Measurements from ENCODE around the gene LAD1.

LAD1 gene

DNA sequence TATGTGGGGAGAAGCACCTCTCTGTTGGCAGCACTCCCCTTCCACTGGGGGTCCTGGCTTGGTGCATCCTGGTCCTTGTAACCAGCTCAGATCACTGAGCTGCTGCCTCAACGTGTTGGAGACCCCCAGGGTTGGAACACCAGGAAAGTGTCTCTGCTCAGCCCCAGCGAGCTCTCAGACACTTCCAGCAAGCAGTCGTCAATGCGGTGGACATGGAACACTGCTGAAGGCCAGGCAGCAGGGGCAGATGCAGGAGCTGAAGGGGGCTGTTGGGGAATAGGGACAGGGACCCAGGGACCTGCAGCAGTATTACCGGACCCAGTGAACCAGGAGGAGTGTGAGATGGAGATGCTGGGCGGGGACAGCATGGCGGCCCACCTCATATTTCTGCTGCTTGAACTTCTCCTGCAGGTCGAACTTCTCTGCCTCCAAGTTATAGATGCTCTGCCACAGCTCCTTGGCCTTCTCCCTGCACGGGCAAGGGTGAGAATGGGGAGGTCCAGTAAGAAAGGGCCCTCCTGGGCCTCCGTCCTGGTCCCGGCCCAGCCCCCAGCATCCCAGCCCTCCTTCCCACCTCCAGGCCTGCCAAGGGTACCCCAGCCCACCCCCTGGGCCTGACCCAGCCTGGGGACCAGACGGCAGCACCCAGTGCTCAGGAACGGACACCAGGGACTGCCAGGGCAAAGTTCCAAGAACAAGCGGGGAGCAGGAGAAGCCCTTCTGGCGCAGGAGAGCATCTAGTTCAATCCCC lies 38.0 kb downstream of the LAD1 start:
- H3K9me3 ChIP-seq (ENCODE audit: control insufficient read depth in 1 of 2, low read length in 2 of 2) = no peaks in the 10 kb centered on the region
- no peak overlapping the region for H3K27ac ChIP-seq (ENCODE audit: low read length)
- no peaks in the 10 kb centered on the region for H3K4me1 ChIP-seq (ENCODE audit: control insufficient read depth in 1 of 2, insufficient read depth in 2 of 2, low read length in 2 of 2)
- H3K27me3 ChIP-seq (ENCODE audit: low read depth, low read length) = no peaks in the 10 kb centered on the region
- no peak overlapping the region for H3K4me3 ChIP-seq (ENCODE audit: low read depth in 1 of 2, low read length in 2 of 2)
- H3K36me3 ChIP-seq (ENCODE audit: control insufficient read depth in 1 of 2, insufficient read depth in 2 of 2, low read length in 2 of 2) = no peaks in the 10 kb centered on the region

DNA sequence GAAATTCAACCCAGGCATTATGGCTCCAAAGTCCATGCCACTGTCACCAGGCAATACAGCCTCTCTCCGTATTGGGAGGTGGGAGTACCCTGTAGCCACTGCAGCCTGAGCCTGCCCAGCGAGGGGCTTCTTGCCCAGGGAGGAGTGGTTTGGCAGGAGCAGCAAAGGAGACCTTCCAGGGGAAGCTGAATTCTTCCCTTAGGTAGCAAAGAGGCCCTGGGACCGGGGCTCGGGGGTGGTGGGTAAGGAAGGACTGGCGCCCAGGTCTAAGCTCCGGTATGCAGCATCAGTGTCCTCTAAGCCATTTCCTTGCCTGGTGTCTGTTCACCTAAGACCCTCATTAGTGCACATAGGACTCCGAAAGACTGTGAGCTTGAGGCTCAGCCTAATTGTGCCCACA lies 38.6 kb downstream of the LAD1 start:
- H3K9me3 ChIP-seq (ENCODE audit: control insufficient read depth in 1 of 2, low read length in 2 of 2) = no peaks in the 10 kb centered on the region
- H3K4me3 ChIP-seq (ENCODE audit: low read depth in 1 of 2, low read length in 2 of 2) = no peak overlapping the region
- H3K27me3 ChIP-seq (ENCODE audit: low read depth, low read length) = no peaks in the 10 kb centered on the region
- no peaks in the 10 kb centered on the region for H3K4me1 ChIP-seq (ENCODE audit: control insufficient read depth in 1 of 2, insufficient read depth in 2 of 2, low read length in 2 of 2)
- no peaks in the 10 kb centered on the region for H3K36me3 ChIP-seq (ENCODE audit: control insufficient read depth in 1 of 2, insufficient read depth in 2 of 2, low read length in 2 of 2)
- no peak overlapping the region for H3K27ac ChIP-seq (ENCODE audit: low read length)

DNA sequence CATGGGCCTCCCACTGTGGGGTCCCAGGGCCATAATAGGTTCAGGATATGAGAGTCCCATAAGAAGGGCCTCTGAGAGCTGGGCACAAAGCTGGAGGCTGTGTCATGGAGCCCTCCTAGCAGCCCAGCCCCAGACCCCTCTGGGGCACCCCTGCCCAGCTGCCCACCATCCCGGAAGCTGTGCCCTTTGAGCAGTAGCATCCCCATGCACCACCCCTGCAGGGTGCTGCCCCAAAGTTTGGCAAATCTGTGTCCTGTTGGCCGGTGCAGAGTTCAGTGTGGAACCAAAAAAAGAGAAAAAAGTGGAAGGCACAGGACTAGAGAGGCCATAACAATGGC lies 39.3 kb downstream of the LAD1 start:
- H3K27ac ChIP-seq (ENCODE audit: low read length) = no peak overlapping the region
- no peaks in the 10 kb centered on the region for H3K27me3 ChIP-seq (ENCODE audit: low read depth, low read length)
- no peaks in the 10 kb centered on the region for H3K9me3 ChIP-seq (ENCODE audit: control insufficient read depth in 1 of 2, low read length in 2 of 2)
- no peaks in the 10 kb centered on the region for H3K36me3 ChIP-seq (ENCODE audit: control insufficient read depth in 1 of 2, insufficient read depth in 2 of 2, low read length in 2 of 2)
- no peak overlapping the region for H3K4me3 ChIP-seq (ENCODE audit: low read depth in 1 of 2, low read length in 2 of 2)
- H3K4me1 ChIP-seq (ENCODE audit: control insufficient read depth in 1 of 2, insufficient read depth in 2 of 2, low read length in 2 of 2) = no peaks in the 10 kb centered on the region

DNA sequence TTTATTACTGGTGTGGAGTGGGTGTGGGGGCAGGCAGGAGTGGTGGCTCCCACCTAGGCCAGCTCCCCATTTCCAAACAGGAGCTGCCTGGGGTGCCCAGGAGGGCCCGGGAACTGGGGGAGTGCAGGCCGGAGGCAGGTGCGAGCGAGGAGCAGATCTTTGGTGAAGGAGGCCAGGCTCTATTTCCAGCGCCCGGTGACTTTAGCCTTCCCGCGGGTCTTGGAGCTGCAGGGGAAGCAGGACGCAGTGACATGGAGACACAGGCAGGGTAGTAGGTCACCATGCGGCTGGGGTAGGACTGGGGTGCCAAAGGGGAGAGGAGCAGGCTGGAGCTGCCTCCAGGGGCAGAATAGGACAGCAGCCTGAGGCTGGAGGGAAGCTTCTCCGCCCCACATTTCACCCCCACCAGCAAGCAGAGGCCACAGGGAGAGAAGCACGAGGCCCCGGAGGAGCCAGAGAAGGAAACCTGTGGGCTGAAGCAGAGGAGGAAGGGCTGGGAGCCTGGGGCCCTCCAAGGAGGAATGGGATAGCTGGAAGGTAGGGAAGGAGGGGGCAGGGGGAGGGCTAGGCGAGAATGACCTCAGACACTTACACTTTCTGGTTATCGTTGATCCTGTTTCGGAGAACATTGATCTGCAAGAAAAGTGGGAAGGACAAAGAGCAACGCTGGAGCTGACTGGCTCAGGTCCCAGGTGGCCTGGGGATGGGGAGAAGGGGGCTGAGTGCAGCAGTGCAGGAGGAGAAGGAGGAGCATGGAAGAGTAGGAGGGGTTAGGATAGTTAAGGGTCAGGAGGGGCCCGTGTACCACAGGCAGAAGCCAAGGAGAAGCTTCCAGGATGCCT lies 39.9 kb downstream of the LAD1 start:
- Histone ChIP-seq H3K4me1 (ENCODE audit: control insufficient read depth in 1 of 2, insufficient read depth in 2 of 2, low read length in 2 of 2) (no peaks in the 10 kb centered on the region), H3K36me3 (ENCODE audit: control insufficient read depth in 1 of 2, insufficient read depth in 2 of 2, low read length in 2 of 2) (no peaks in the 10 kb centered on the region), H3K4me3 (ENCODE audit: low read depth in 1 of 2, low read length in 2 of 2) (no peak overlapping the region), H3K9me3 (ENCODE audit: control insufficient read depth in 1 of 2, low read length in 2 of 2) (no peaks in the 10 kb centered on the region), H3K27me3 (ENCODE audit: low read depth, low read length) (no peaks in the 10 kb centered on the region), H3K27ac (ENCODE audit: low read length) (no peak overlapping the region)

DNA sequence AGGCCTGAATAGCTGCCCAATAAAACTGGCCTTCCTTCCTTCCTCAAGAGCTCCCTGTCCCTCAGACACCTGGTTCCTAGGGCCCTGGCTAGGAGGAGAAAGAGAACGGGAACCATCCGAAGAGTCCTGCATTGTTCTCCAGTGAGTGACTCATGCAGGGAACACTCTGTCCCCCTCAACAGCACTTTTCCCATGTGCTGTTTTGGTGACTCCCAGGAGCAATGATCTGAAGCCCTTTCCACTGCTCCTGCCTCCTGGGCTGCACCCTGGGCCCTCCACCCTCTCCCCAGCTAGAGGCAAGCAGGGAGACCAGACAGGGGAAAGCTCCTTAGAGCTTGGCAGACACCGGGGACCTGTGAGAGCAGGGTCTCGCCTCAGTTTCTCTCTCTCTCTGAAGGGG lies 40.5 kb downstream of the LAD1 start:
- Histone ChIP-seq H3K27ac (ENCODE audit: low read length) (no peak overlapping the region), H3K36me3 (ENCODE audit: control insufficient read depth in 1 of 2, insufficient read depth in 2 of 2, low read length in 2 of 2) (no peaks in the 10 kb centered on the region), H3K4me1 (ENCODE audit: control insufficient read depth in 1 of 2, insufficient read depth in 2 of 2, low read length in 2 of 2) (no peaks in the 10 kb centered on the region), H3K9me3 (ENCODE audit: control insufficient read depth in 1 of 2, low read length in 2 of 2) (no peaks in the 10 kb centered on the region), H3K27me3 (ENCODE audit: low read depth, low read length) (no peaks in the 10 kb centered on the region), H3K4me3 (ENCODE audit: low read depth in 1 of 2, low read length in 2 of 2) (no peak overlapping the region)

DNA sequence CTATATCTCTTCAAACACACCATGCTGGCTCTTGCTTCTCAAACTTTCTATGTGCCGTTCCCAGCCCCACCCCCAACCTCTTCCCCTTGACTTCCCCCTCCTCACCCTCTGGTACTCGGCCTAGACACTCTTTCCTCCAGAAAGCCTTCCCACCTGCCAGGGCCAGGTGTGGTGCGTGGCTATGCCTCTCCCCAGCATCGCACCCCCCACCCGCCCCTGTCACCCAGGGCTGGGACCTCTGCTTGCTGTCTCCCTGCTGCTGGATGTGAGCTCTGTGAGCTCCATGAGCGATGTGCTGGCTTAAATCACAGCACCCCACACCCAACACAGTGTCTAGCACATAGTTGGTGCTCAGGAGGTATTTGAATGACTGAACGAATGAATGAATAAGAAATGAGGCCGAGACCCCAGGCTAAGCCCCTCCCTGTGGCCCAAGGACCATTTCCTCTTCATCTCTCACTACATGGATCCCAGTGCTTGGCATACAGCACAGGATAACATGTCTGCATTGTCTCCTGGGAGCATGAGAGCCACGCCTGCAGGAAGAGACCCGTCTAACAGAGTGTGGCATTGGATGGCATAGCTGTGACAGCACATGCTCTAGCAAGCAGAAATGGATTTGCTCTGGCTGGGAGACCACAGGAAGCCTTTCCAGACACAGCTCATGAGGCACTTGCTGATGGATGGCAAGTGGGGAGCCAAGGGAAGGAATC lies 41.3 kb downstream of the LAD1 start:
- no peaks in the 10 kb centered on the region for H3K36me3 ChIP-seq (ENCODE audit: control insufficient read depth in 1 of 2, insufficient read depth in 2 of 2, low read length in 2 of 2)
- no peak overlapping the region for H3K27ac ChIP-seq (ENCODE audit: low read length)
- no peaks in the 10 kb centered on the region for H3K9me3 ChIP-seq (ENCODE audit: control insufficient read depth in 1 of 2, low read length in 2 of 2)
- H3K27me3 ChIP-seq (ENCODE audit: low read depth, low read length) = no peaks in the 10 kb centered on the region
- no peaks in the 10 kb centered on the region for H3K4me1 ChIP-seq (ENCODE audit: control insufficient read depth in 1 of 2, insufficient read depth in 2 of 2, low read length in 2 of 2)
- no peak overlapping the region for H3K4me3 ChIP-seq (ENCODE audit: low read depth in 1 of 2, low read length in 2 of 2)

DNA sequence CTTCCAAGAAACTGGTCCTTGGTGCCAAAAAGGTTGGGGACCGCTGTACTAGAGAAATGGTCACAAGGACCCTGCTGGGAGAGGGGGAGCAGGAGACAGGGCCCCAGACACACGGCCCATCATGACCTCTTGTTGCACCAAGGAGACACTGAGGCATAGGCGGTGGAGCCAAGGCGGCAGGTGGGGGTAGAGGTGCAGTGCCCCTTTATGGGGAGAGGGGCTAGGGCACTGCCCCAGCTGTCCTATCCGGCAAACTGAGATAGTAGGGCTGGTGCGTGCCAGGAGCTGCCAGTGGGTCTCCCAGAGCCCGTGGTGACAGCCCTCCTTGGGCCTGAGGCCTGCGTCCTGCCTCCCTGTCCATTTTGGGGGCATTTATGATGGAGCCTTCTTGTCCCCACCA lies 41.9 kb downstream of the LAD1 start:
- H3K27ac ChIP-seq (ENCODE audit: low read length) = no peak overlapping the region
- no peaks in the 10 kb centered on the region for H3K36me3 ChIP-seq (ENCODE audit: control insufficient read depth in 1 of 2, insufficient read depth in 2 of 2, low read length in 2 of 2)
- H3K4me1 ChIP-seq (ENCODE audit: control insufficient read depth in 1 of 2, insufficient read depth in 2 of 2, low read length in 2 of 2) = no peaks in the 10 kb centered on the region
- H3K9me3 ChIP-seq (ENCODE audit: control insufficient read depth in 1 of 2, low read length in 2 of 2) = no peaks in the 10 kb centered on the region
- H3K4me3 ChIP-seq (ENCODE audit: low read depth in 1 of 2, low read length in 2 of 2) = no peak overlapping the region
- H3K27me3 ChIP-seq (ENCODE audit: low read depth, low read length) = no peaks in the 10 kb centered on the region

DNA sequence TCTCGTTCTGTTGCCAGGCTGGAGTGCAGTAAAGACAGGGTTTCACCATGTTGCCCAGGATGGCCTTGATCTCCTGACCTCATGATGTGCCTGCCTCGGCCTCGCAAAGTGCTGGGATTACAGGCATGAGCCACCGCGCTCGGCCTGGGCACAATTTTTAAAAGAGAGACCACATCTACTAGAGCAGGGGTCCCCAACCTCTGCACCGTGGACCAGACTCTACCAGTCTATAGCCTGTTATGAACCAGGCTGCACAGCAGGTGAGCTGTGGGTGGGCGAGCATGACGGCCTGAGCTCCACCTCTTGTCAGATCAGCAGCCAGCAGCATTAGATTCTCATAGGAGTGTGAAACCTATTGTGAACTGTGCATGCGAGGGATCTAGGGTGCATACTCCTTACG lies 42.4 kb downstream of the LAD1 start:
- H3K9me3 ChIP-seq (ENCODE audit: control insufficient read depth in 1 of 2, low read length in 2 of 2) = no peaks in the 10 kb centered on the region

DNA sequence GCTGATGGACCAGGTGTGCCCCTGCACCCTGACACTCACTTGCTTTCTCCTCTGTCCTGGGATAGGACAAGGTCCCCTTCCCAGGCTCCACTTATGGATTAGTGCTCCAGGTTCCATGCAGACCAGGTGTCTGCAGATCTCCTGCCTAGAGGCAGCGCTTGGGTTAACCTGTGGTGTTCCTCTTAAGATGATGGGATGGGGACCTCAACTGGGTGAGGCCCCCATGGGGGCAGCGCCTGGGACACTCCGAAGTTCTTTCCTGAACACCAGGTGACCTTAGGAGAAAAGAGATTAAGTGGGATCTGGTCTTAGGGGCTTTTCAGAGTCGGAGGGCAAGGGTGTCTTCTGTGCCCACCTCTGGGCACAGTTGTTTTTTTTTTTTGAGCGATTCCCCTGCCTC lies 42.9 kb downstream of the LAD1 start:
- H3K27ac ChIP-seq (ENCODE audit: low read length) = no peak overlapping the region
- H3K4me3 ChIP-seq (ENCODE audit: low read depth in 1 of 2, low read length in 2 of 2) = no peak overlapping the region
- no peaks in the 10 kb centered on the region for H3K4me1 ChIP-seq (ENCODE audit: control insufficient read depth in 1 of 2, insufficient read depth in 2 of 2, low read length in 2 of 2)
- H3K36me3 ChIP-seq (ENCODE audit: control insufficient read depth in 1 of 2, insufficient read depth in 2 of 2, low read length in 2 of 2) = no peaks in the 10 kb centered on the region
- H3K27me3 ChIP-seq (ENCODE audit: low read depth, low read length) = no peaks in the 10 kb centered on the region
- H3K9me3 ChIP-seq (ENCODE audit: control insufficient read depth in 1 of 2, low read length in 2 of 2) = no peaks in the 10 kb centered on the region

More for the DNA sequence above, 42.4 kb downstream of the LAD1 start:
- Histone ChIP-seq H3K27me3 (ENCODE audit: low read depth, low read length) (no peaks in the 10 kb centered on the region), H3K4me3 (ENCODE audit: low read depth in 1 of 2, low read length in 2 of 2) (no peak overlapping the region), H3K27ac (ENCODE audit: low read length) (no peak overlapping the region), H3K4me1 (ENCODE audit: control insufficient read depth in 1 of 2, insufficient read depth in 2 of 2, low read length in 2 of 2) (no peaks in the 10 kb centered on the region), H3K36me3 (ENCODE audit: control insufficient read depth in 1 of 2, insufficient read depth in 2 of 2, low read length in 2 of 2) (no peaks in the 10 kb centered on the region)

DNA sequence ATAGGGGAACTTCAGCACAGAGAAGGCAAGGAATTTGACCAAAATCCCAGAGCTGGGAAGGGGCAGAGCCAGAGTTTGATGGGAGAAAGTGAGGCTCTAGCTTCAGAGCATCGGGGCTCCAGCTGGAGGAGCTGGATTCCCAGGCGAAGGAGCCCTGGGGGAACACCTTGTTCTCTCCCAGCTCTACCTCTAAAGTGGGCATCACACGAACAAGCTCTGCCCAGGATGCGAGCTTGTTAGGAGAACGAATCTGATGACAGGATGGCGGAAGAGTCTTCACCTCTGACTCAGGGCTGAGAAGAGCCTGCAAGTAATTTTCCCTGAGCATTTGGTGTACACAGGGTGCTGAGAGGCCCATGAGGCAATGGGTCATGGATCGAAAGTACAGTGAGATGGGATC lies 43.7 kb downstream of the LAD1 start:
- no peak overlapping the region for H3K27ac ChIP-seq (ENCODE audit: low read length)
- H3K4me3 ChIP-seq (ENCODE audit: low read depth in 1 of 2, low read length in 2 of 2) = no peak overlapping the region
- no peaks in the 10 kb centered on the region for H3K36me3 ChIP-seq (ENCODE audit: control insufficient read depth in 1 of 2, insufficient read depth in 2 of 2, low read length in 2 of 2)
- H3K9me3 ChIP-seq (ENCODE audit: control insufficient read depth in 1 of 2, low read length in 2 of 2) = no peaks in the 10 kb centered on the region
- H3K27me3 ChIP-seq (ENCODE audit: low read depth, low read length) = no peaks in the 10 kb centered on the region
- no peaks in the 10 kb centered on the region for H3K4me1 ChIP-seq (ENCODE audit: control insufficient read depth in 1 of 2, insufficient read depth in 2 of 2, low read length in 2 of 2)

DNA sequence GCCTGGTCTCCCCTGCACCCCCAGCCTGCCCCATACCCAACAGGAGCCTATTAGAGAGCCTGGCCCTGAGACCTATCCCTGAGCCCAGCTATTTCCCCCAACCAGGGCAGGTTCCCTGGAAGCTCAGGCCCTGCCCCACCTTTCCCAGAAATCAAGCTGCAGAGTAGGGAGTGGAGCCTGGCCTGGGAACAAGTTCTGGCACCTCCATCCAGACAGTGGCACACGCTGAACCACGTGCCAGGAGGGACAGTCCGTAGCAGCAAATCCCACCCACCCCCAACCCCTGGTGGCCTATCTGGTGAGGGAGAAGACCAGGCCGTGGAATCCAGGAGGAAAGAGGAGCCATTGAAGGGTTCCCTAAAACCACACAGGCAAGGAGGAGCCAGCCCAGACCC lies 44.2 kb downstream of the LAD1 start:
- H3K4me3 ChIP-seq (ENCODE audit: low read depth in 1 of 2, low read length in 2 of 2) = no peak overlapping the region
- no peaks in the 10 kb centered on the region for H3K4me1 ChIP-seq (ENCODE audit: control insufficient read depth in 1 of 2, insufficient read depth in 2 of 2, low read length in 2 of 2)
- no peak overlapping the region for H3K27ac ChIP-seq (ENCODE audit: low read length)
- H3K27me3 ChIP-seq (ENCODE audit: low read depth, low read length) = no peaks in the 10 kb centered on the region
- no peaks in the 10 kb centered on the region for H3K36me3 ChIP-seq (ENCODE audit: control insufficient read depth in 1 of 2, insufficient read depth in 2 of 2, low read length in 2 of 2)
- no peaks in the 10 kb centered on the region for H3K9me3 ChIP-seq (ENCODE audit: control insufficient read depth in 1 of 2, low read length in 2 of 2)
